Retina (tissue), 1 donor: ENCODE measurements around the gene OR10T2.
"Not testable (repeated sequence)": the region's sequence is repeated elsewhere in the genome, so short reads cannot be mapped to it uniquely, and the experiment has no call there.

Experiments
- DNase-seq: peaks from one replicate; pipeline ENCODE4 v3.0.0-alpha.2; 2016

Gene OR10T2

GRCh38 chr1:158355773-158356285 lies 43.4 kb downstream of the OR10T2 start:
- no peak for DNase-seq

- DNase-seq: no peak
These were observed 45.0 kb downstream of the OR10T2 start for GRCh38 chr1:158354255-158354654.

GRCh38 chr1:158353303-158354075 lies 45.8 kb downstream of the OR10T2 start, which contains the start of gene CD1E:
CD1E (plus strand) TSS chr1:158353894; CDS start chr1:158353989, 95 bp downstream.
- DNase-seq: no peak

- DNase-seq: not testable (repeated sequence)
These were observed 50.3 kb downstream of the OR10T2 start for GRCh38 chr1:158348946-158349345.
